Renal cortex interstitium (tissue), 15 donors: Measurements from ENCODE around the gene LMF1. TPM values are rescaled to one million over a fixed set of nuclear protein-coding genes. Genes with fewer than 3 reads are reported as not detected.

ENCODE experiments used
- DNase-seq, 11 donors: peaks; one replicate each; pipeline ENCODE4 v3.0.0-alpha.2; 2013; ENCODE audit warnings: low read depth in 9 of 11, low spot score in 4 of 11; ENCODE audit errors: extremely low read depth in 1 of 11
- long read RNA-seq, 16 experiments: transcript quantifications; one replicate each; lab custom pipeline, GENCODE V29; 2026
- polyA plus RNA-seq, 3 donors: library from polyadenylated mRNA; unstranded; fragments of 120-200 nt; gene quantifications; one replicate each; pipeline ENCODE4 v1.2.1, GENCODE V29; 2013; ENCODE audit not compliant: insufficient read length in 3 of 3

LMF1 gene
- 10 to 100 TPM; 14.3 to 23.0 (median 18.4) TPM for polyA plus RNA-seq
- long read RNA-seq, donor 1, partial matches to known transcripts, result 0 of 3 reads
- long read RNA-seq, donor 1, other reads (novel, unspliced or antisense), result 0 of 3 reads
- long read RNA-seq, donor 2, partial matches to known transcripts, result 0 of 2 reads
- long read RNA-seq, donor 2, other reads (novel, unspliced or antisense), result 0 of 2 reads
- long read RNA-seq, donor 3, transcript LMF1-212 (10 exons, 1,603 nt), result major isoform, 5 of 6 reads
- long read RNA-seq, donor 3, partial matches to known transcripts, result 0 of 6 reads
- long read RNA-seq, donor 3, other reads (novel, unspliced or antisense), result 0 of 6 reads
- long read RNA-seq, donor 4, partial matches to known transcripts, result 0 of 3 reads
- long read RNA-seq, donor 4, other reads (novel, unspliced or antisense), result 0 of 3 reads
- long read RNA-seq, donor 5, result 0 reads
- long read RNA-seq, donor 6, partial matches to known transcripts, result 0 of 4 reads
- long read RNA-seq, donor 6, other reads (novel, unspliced or antisense), result 0 of 4 reads
- long read RNA-seq, donor 7, partial matches to known transcripts, result 0 of 1 reads
- long read RNA-seq, donor 7, other reads (novel, unspliced or antisense), result 0 of 1 reads
- long read RNA-seq, donor 8, result 0 reads
- long read RNA-seq, donor 9, partial matches to known transcripts, result 0 of 3 reads
- long read RNA-seq, donor 9, other reads (novel, unspliced or antisense), result 0 of 3 reads
- long read RNA-seq, donor 10, partial matches to known transcripts, result 0 of 3 reads
- long read RNA-seq, donor 10, other reads (novel, unspliced or antisense), result 0 of 3 reads
- long read RNA-seq, donor 11, transcript LMF1-212 (10 exons, 1,603 nt), result major isoform, 5 of 5 reads
- long read RNA-seq, donor 11, partial matches to known transcripts, result 0 of 5 reads
- long read RNA-seq, donor 11, other reads (novel, unspliced or antisense), result 0 of 5 reads
- long read RNA-seq, donor 12, partial matches to known transcripts, result 0 of 2 reads
- long read RNA-seq, donor 12, other reads (novel, unspliced or antisense), result 0 of 2 reads
- long read RNA-seq, donor 13, result 0 reads
- long read RNA-seq, donor 14, partial matches to known transcripts, result 0 of 5 reads
- long read RNA-seq, donor 14, other reads (novel, unspliced or antisense), result 0 of 5 reads
- long read RNA-seq, donor 15, result 0 reads
- long read RNA-seq, donor 16, transcript LMF1-217 (1 exons, 1,448 nt), result major isoform, 5 of 21 reads
- long read RNA-seq, donor 16, partial matches to known transcripts, result 12 of 21 reads
- long read RNA-seq, donor 16, other reads (novel, unspliced or antisense), result 0 of 21 reads

DNA sequence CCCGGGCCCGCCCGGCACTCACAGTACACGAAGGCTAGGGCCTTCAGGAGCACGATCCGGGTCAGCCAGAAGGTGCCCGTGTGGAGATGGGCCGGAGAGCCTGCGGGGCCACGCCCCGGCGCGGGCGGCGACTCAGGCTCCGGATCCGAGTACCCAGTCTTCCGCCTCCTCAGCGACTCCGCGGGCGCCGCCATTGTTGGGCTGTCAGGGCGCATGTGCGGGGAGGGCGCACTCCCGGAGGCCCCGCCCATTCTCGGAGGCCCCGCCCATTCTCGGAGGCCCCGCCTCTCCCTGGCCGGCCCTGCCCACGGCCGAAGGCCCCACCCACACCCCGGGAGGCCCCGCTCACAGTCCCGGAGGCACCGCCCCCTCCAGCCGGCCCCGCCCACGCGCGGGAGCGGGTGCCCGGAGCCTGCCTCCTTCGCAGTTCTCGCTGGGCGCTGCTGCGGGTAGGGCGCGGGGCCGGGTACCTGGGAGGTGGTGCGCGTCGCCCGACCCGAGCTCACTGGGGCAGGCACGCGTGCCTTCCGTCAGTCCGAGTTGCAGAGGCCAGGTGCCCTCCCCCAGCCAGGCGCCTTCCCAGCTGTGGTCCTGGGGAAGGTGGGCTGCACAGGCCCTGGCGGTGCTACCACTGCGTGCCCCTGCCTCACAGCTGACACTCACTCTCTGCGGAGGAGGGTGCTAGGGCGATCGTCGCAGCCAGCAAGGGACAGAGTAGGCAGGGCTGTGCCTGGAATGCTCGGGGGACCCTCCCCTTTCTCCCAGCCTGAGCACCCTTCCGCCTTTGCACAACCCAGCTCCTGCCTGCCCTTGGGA is at the start of gene LMF1:
LMF1 (minus strand) TSS at position 219 of the 816 bp plus-strand sequence; CDS start at position 215, 4 bp downstream.
- peak in 10 of 11 donors; percentile 70 to 89 (median 84) for DNase-seq

DNA sequence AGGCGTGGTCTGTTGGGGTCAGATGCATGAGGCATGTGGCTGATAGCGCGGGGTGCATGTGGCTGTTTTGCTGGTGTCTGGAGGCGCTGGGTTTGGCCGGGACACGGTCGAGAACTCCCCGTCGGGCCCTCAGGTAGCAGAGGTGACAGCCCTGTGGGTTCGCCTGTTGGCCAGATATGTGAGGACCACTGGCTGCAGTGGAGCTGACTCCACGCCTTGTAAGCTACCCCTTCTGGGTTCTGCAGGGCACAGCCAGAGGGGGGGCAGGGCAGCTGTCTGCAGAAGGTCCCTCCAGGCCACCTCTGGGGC is 49.3 kb upstream of the LMF1 start:
- DNase-seq, result no peak

DNA sequence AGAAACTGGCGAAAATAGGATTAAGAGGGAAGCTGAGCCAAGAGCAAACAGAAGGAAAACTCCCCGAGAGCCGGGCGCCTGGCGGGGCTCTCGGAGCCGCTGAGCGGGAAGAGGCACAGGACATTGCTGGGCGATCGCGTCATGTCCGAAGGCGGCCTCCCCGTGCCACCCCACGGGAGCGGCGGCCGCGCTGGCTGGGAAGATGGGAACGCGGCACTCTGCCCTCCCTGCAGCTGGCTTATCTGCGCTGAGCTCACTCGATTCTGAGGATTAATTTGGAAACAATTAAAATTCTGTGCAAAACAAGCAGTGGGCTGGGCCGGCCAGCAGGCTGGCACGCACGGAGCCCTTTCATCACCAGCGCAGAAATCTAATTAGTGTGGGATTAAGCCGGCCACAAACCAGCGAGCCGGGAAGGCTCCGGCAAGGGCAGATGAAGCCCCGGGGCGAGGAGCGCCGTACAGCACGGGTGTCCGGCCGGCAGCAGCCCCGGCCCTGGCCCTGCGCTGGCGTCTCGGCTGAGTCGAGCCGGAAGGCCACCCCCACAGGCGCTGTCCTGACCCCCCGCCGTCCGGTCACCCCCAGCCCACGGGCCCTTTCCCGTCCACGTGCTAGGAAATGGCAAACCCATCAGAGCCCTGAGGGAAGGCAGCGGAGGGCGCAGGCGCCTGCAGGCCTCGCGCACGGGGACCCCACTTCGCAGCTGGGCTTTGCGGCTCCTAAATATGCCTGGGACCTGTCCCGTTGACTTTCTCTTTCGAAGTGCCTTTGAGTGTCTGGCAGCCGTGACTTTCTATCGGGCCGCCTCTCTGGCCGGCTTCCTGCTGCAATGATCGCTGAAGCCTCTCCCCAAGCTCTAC is 48.7 kb upstream of the LMF1 start:
- no peak for DNase-seq

DNA sequence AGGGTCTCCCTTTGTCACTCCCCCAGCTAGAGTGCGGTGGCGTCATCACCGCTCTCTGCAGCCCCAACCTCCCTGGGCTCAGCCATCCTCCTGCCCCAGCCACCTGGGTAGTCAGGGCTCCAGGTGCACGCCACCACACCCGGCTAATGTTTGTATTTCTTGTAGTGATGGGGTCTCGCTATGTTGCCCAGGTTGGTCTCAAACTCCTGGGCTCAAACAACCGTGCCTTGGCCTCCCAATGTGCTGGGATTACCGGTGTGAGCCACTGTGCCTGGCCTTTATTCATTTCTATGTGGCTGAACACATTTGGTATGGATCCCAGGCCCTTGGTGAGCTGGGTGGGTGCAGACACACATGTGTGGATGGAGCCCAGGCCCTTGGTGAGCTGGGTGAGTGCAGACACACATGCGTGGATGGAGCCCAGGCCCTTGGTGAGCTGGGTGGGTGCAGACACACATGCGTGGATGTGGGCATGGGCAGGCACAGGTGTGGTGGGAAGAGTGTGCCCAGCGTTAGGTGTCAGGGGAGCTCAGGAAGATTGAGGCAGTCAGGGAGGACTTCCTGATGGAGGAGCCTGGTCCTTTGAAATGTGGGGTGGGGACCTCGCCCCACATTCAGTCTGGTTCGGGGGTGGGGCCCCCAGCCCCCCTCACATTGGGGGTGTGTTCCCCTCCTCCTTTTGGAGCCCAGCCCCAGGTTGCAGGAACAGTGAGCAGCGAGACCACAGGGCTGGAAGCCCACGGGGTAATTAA is 47.8 kb upstream of the LMF1 start:
- DNase-seq, result no peak

DNA sequence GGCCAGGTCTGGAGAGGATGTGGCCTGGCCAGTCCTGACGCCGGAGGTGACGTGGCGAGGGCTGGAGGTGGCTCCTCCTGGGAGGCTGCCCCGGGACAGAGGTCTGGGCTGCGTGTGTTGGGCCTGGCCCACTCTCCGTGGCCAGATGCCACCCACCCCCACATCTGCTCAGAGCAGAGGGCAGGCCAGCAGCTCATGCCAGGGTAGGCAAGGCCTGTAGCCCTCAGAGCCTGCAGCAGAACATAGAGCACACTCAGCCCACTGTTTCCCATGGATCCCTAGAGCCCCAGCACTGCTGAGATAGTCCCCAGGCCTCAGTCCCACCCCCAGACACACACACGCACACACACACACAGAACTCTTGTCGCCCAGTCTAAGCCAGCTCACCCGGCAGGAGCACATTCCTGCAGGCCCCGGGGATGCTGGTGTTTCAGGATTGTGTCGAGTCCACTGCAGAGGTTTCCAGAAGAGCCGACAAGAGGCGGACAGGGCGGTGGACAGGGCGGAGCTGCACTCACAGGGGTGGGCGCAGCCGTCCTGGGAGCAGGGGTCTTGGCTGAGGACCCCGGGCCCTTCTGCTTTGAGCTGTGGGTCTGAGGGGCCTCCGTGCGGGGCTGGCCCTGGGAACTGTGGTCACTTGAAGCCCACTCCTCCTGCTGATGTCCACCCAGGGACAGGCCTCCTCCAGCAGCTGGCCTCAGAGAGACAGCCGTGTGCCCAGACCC is 44.1 kb upstream of the LMF1 start:
- DNase-seq, result no peak

DNA sequence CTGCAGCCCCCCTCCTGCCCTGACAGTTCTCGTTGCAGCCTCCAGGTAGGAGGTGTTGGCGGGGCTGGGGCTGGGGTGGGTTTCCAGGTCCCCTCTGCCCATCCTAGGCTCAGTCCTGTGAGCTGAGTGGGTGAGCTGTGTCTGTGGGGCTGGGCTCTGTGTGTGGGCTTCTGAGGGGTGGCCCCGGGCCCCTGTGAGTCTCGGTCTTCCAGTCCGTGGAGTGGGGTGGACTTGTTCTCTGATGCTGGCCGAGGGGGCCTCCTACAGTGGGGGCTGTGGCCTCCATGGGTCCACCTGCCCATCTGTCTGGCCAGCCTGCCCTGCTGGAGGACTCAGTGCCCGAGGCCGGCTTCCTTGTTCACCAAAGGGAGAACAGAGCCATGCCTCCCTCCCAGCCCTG is 43.4 kb upstream of the LMF1 start:
- DNase-seq, result no peak

DNA sequence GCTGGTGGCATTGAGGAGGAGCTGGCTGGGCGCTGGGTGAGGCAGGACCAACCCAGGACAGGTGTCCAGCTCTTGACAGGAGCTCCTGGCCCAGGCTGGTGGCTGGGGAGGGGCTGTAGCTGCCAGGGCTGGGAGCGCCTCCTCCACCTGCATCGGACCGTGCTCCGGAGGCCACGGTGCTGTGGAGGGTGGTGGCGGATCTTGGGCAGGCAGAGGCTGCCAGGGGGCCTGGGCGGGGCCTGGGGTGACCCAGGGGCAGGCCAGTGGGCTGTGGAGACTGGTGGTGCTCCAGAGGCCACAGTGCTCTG is 42.8 kb upstream of the LMF1 start:
- no peak for DNase-seq

DNA sequence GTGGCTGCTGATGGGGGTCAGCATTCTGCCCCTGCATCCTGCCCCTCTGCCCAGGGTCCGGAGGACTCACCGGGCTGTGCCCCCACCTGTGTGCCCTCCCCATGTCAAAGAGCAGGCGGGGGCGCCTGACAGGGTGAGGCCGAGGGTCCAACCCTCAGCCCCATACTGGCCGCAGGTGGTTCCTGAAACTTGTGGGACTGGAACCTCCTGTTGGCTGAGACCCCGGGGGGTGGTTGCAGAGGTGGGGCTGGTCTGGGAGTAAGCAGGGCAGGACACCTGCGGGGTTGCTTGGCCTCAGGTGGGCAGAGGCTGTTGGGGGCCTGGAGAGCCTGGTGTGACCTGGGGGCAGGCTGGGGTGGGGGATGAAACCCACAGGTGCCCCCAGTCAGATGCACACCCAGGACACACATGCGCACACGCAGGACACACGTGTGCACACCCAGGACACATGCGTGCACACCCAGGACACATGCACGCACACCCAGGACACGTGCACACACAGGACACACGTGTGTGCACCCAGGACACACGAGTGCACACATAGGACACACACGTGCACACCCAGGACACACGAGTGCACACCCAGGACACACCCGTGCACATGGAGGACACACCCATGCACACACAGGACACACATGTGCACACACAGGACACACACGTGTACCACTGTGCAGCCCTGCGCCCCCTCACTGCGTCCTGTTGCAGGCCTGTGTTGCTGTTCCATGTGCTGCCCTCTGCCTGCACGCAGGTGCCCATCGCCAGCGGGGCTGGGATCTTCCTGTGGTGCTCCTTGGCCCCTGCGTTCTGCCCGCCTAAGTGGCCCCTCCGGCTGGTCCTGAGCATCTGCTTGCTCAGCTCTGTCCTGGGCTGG is 42.2 kb upstream of the LMF1 start:
- DNase-seq, result no peak

DNA sequence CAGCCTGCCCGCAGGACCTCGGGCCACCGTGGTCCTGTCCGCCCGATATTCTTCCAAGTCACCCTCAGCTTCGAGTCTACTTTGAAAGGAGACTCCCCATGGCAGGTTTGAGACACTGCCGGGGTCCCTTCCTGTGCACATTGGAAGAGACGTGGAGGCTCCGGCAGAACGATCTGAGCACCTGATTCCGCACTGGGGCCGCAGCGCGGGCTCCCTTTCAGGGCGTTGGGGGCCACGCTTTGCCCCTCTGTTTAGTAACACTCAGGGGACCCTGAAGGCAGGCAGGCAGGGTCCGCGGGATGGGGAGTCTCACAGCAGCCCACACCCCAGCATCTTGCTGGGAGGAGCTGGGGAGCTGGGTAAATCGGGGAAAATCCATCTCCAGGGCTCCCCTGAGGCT is 41.4 kb upstream of the LMF1 start:
- no peak for DNase-seq

DNA sequence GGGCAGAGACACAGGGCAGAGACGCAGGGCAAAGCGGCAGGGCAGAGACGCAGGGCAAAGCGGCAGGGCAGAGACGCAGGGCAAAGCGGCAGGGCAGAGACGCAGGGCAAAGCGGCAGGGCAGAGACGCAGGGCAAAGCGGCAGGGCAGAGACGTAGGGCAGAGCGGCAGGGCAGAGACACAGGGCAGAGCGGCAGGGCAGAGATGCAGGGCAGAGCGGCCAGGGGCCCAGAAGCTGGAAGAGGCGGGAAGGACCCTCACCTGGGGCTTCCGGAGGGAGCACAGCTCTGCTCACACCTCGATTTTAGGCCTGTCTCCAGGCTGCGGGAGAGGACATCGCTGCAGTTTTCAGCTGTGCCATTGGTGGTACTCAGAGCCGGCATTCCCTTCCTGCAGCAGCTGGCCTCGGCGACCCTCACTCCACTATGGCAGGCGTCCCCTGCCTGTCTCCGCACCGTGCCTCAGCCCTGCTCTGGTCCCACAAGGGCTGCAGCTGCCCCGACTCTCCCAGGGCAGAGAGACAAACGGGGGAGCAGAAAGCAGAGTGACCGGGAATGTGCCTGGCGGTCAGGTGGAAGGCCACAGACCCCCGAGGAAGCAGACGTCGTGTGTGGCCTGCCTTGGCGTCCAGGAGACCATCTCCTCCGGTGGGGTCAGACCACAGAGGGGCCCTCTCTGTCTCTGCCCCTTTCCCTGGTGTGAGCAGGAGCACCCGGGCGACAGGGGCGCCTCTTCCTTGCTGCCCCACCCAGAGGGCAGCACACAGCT is 40.7 kb upstream of the LMF1 start:
- DNase-seq, result no peak

DNA sequence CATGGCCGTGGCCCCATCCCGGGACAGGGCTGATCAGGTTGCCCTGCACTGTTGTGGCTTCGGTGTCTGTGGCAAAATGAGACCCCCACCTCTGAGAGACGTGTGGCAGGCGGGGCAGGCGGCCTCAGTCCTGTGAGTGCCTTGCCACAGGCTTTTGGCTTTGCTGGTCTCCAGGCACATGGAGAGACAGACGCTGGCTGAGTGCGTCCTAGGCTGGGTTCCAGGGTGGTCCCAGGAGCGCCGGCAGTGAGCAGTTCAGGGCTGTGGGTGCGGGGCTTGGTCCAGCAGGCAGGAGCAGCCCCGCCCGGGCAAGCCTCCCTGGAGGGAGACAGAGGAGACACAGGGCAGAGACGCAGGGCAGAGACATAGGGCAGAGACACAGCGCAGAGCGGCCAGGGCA is 40.0 kb upstream of the LMF1 start:
- DNase-seq, result no peak

DNA sequence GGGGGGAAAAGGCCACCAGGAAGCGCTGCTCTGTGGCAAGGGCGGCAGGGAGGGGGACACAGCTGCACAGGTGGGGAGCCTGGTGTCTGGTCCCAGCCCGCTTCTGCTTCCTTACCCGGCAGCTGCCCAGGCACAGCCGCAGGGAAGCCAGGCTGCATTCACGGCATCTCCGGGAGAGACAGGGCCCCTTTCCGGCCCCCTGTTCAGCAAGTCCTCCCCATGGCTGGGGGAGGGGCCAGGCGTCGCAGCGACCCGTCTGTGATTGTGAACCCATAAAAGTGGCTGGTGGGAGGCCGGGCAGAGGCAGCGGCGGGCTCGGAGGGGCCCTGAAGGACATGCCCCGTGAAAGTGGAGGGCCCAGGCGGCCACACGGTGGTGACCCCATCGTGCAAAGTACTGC is 39.5 kb upstream of the LMF1 start:
- DNase-seq, result no peak

DNA sequence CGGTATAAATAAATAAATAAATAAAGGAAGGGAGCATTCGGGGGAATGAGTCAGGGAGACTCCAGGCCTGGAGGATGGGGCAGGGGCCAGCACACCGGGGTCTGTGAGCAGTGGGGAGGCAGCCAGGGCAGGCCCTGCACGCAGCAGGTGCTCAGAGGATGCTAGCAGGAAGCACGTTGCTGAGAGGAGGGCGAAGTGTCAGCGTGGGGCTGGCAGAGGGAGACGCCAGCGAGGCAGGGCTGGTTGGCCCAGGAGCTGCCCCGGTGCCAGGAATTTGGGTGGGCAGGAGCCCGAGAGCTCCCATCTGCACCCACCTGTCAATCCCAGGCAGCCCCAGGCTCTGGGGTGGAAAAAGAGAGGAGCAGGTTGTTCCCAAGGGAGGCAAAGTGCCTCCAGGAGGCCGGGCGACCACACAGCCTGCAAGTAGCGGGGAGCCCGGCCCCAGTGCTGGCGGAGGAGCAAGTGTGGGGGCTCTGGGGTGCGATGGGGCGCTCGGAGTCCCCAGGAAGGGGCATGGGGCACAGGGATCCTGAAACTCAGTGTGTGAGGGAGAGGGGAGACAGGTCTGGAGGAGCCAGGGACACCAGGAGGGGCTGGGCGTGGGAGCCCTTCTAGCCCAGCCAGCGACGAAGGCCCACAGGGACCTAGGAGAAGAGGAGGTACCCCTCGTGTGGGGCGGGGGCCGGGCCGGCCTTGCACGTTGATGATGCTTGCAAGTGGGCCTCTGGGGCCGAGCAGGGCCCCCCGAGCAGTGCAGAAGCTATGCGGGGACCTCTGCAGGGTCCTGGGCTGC is 38.8 kb upstream of the LMF1 start:
- DNase-seq, result no peak

DNA sequence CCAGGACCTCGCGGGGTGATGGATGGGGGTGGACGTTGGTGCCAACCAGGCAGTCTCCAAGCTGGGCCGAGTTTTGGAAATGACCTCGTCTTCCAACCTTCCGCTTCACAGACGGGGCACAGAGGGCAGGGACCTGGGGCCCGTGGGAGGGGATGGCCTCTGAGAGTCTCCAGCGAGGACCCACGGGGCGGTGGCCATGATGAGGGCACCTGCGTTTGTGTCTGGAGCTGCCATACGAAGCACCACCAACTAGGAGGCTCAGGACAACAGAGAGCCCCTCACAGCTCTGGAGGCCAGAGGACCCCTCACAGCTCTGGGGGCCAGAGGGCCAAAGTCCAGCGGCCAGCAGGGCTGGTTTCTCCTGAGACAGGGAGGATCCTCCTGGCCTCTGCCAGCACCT is 37.3 kb upstream of the LMF1 start:
- DNase-seq, result no peak
